ENCODE results near the gene PEX10.
A peak's percentile ranks its signal among the peaks of the same experiment; 100 is the strongest.
"Not testable (repeated sequence)": the region's sequence is repeated elsewhere in the genome, so short reads cannot be mapped to it uniquely, and the experiment has no call there.

The PEX10 gene

GRCh38 chr1:2443277-2444137, 31.1 kb upstream of the PEX10 start:
- peak in 1 of 3 donors; percentile 5 for DNase-seq (ENCODE audit: low read depth in 2 of 3, low spot score in 1 of 3)

- no peak for DNase-seq (ENCODE audit: low read depth in 2 of 3, low spot score in 1 of 3)
Measured at GRCh38 chr1:2442661-2443060, 30.3 kb upstream of the PEX10 start.

- no peak for DNase-seq (ENCODE audit: low read depth in 2 of 3, low spot score in 1 of 3)
Measured at GRCh38 chr1:2441746-2442145, 29.4 kb upstream of the PEX10 start.

- not testable (repeated sequence) for DNase-seq (ENCODE audit: low read depth in 2 of 3, low spot score in 1 of 3)
Measured at GRCh38 chr1:2440346-2440745, 28.0 kb upstream of the PEX10 start.

- no peak for DNase-seq (ENCODE audit: low read depth in 2 of 3, low spot score in 1 of 3)
Measured at GRCh38 chr1:2439369-2439768, 27.0 kb upstream of the PEX10 start.

- DNase-seq (ENCODE audit: low read depth in 2 of 3, low spot score in 1 of 3), result no peak
Measured at GRCh38 chr1:2438641-2439040, 26.3 kb upstream of the PEX10 start.

GRCh38 chr1:2438038-2438437, 25.7 kb upstream of the PEX10 start:
- DNase-seq (ENCODE audit: low read depth in 2 of 3, low spot score in 1 of 3), result no peak

- DNase-seq (ENCODE audit: low read depth in 2 of 3, low spot score in 1 of 3), result no peak
Measured at GRCh38 chr1:2437617-2438016, 25.3 kb upstream of the PEX10 start.

GRCh38 chr1:2436876-2437275, 24.5 kb upstream of the PEX10 start:
- DNase-seq (ENCODE audit: low read depth in 2 of 3, low spot score in 1 of 3), result no peak

GRCh38 chr1:2435746-2436355, 23.5 kb upstream of the PEX10 start:
- DNase-seq (ENCODE audit: low read depth in 2 of 3, low spot score in 1 of 3), result no peak

GRCh38 chr1:2435091-2435490, 22.7 kb upstream of the PEX10 start:
- DNase-seq (ENCODE audit: low read depth in 2 of 3, low spot score in 1 of 3), result no peak

GRCh38 chr1:2433936-2434655, 21.7 kb upstream of the PEX10 start:
- no peak for DNase-seq (ENCODE audit: low read depth in 2 of 3, low spot score in 1 of 3)

GRCh38 chr1:2433196-2433595, 20.8 kb upstream of the PEX10 start:
- DNase-seq (ENCODE audit: low read depth in 2 of 3, low spot score in 1 of 3), result no peak

GRCh38 chr1:2432441-2432844, 20.1 kb upstream of the PEX10 start:
- no peak for DNase-seq (ENCODE audit: low read depth in 2 of 3, low spot score in 1 of 3)

GRCh38 chr1:2431518-2431917, 19.2 kb upstream of the PEX10 start:
- DNase-seq (ENCODE audit: low read depth in 2 of 3, low spot score in 1 of 3), result no peak

GRCh38 chr1:2431103-2431502, 18.7 kb upstream of the PEX10 start:
- DNase-seq (ENCODE audit: low read depth in 2 of 3, low spot score in 1 of 3), result no peak

GRCh38 chr1:2430592-2430973, 18.2 kb upstream of the PEX10 start:
- no peak for DNase-seq (ENCODE audit: low read depth in 2 of 3, low spot score in 1 of 3)

GRCh38 chr1:2429780-2430591, 17.6 kb upstream of the PEX10 start:
- DNase-seq (ENCODE audit: low read depth in 2 of 3, low spot score in 1 of 3), result no peak

GRCh38 chr1:2428490-2428889, 16.1 kb upstream of the PEX10 start:
- DNase-seq (ENCODE audit: low read depth in 2 of 3, low spot score in 1 of 3), result no peak

GRCh38 chr1:2427976-2428375, 15.6 kb upstream of the PEX10 start:
- DNase-seq (ENCODE audit: low read depth in 2 of 3, low spot score in 1 of 3), result no peak

GRCh38 chr1:2427051-2427450, 14.7 kb upstream of the PEX10 start:
- DNase-seq (ENCODE audit: low read depth in 2 of 3, low spot score in 1 of 3), result no peak
